Progenitor cell of endocrine pancreas (in vitro differentiated cells): ENCODE measurements around the gene DCC. TPM values are rescaled to one million over a fixed set of nuclear protein-coding genes. Genes with fewer than 3 reads are reported as not detected.

Experiments
- DNase-seq: peaks from one replicate; pipeline ENCODE4 v3.0.0; 2021; ENCODE audit warnings: low spot score; ENCODE audit not compliant: unreplicated experiment
- H3K27ac Mint-ChIP-seq: 2 replicates; pipeline ENCODE4 v1.8.0; 2021; ENCODE audit warnings: mild to moderate bottlenecking, moderate library complexity, mixed read lengths
- H3K27me3 Mint-ChIP-seq: 2 replicates; pipeline ENCODE4 v1.8.0; 2021; ENCODE audit warnings: mixed read lengths
- H3K36me3 Mint-ChIP-seq: 2 replicates; pipeline ENCODE4 v1.8.0; 2022; ENCODE audit warnings: mixed read lengths; ENCODE audit not compliant: insufficient read depth
- H3K4me1 Mint-ChIP-seq: 2 replicates; pipeline ENCODE4 v1.8.0; 2021; ENCODE audit warnings: low read depth, mixed read lengths
- H3K4me3 Mint-ChIP-seq: 2 replicates; pipeline ENCODE4 v1.8.0; 2021; ENCODE audit warnings: low read depth, mild to moderate bottlenecking, moderate library complexity, mixed read lengths
- H3K9me3 Mint-ChIP-seq: 2 replicates; pipeline ENCODE4 v1.8.0; 2021; ENCODE audit warnings: low read depth, mixed read lengths
- CTCF ChIP-seq: fragments of 200-600 bp; sonication (generic); IDR thresholded peaks from one replicate; pipeline ENCODE4 v1.5.0; 2021; ENCODE audit warnings: antibody characterized with exemption, mild to moderate bottlenecking; ENCODE audit not compliant: unreplicated experiment
- total RNA-seq: library from RNA; stranded (reverse); gene quantifications from 2 replicates; pipeline ENCODE4 v1.2.1, GENCODE V29; 2021

Gene DCC
- total RNA-seq, 1 donor from 2014 or later: 8.4 TPM

GRCh38 chr18:52386306-52386705 is 46.3 kb downstream of the DCC start:
- Mint-ChIP-seq H3K4me3 (no peak overlapping the region), H3K27me3 (peaks cover 3% of the 10 kb centered on the region), H3K4me1 (peaks cover 2% of the 10 kb centered on the region), H3K27ac (no peak overlapping the region), H3K36me3 (no peaks in the 10 kb centered on the region), H3K9me3 (no peaks in the 10 kb centered on the region)
- TF ChIP-seq CTCF: no peak
- no peak for DNase-seq

- TF ChIP-seq CTCF: no peak
- no peak for DNase-seq
- no peak overlapping the region for H3K4me3 Mint-ChIP-seq
- no peaks in the 10 kb centered on the region for H3K9me3 Mint-ChIP-seq
- H3K27ac Mint-ChIP-seq: no peak overlapping the region
- peaks cover 3% of the 10 kb centered on the region for H3K27me3 Mint-ChIP-seq
- H3K4me1 Mint-ChIP-seq: peaks cover 2% of the 10 kb centered on the region
- H3K36me3 Mint-ChIP-seq: no peaks in the 10 kb centered on the region
Measured at GRCh38 chr18:52387175-52387574, 47.2 kb downstream of the DCC start.

- Mint-ChIP-seq H3K4me3 (no peak overlapping the region), H3K9me3 (no peaks in the 10 kb centered on the region), H3K36me3 (no peaks in the 10 kb centered on the region), H3K27ac (no peak overlapping the region), H3K27me3 (peaks cover 3% of the 10 kb centered on the region), H3K4me1 (peaks cover 7% of the 10 kb centered on the region)
- no peak for DNase-seq
- no peak for TF ChIP-seq CTCF
Measured at GRCh38 chr18:52391810-52392559, 52.0 kb downstream of the DCC start.

- H3K4me3 Mint-ChIP-seq: no peak overlapping the region
- peaks cover 5% of the 10 kb centered on the region for H3K4me1 Mint-ChIP-seq
- no peaks in the 10 kb centered on the region for H3K36me3 Mint-ChIP-seq
- H3K27ac Mint-ChIP-seq: peak overlapping the region; percentile 1
- TF ChIP-seq CTCF: no peak
- no peak for DNase-seq
- peaks cover 3% of the 10 kb centered on the region for H3K27me3 Mint-ChIP-seq
- H3K9me3 Mint-ChIP-seq: no peaks in the 10 kb centered on the region
Measured at GRCh38 chr18:52394602-52395001, 54.6 kb downstream of the DCC start.

- Mint-ChIP-seq H3K27ac (no peak overlapping the region), H3K4me1 (peaks cover 5% of the 10 kb centered on the region), H3K27me3 (peaks cover 3% of the 10 kb centered on the region), H3K36me3 (no peaks in the 10 kb centered on the region), H3K4me3 (no peak overlapping the region), H3K9me3 (no peaks in the 10 kb centered on the region)
- no peak for DNase-seq
- no peak for TF ChIP-seq CTCF
Measured at GRCh38 chr18:52395146-52395852, 55.3 kb downstream of the DCC start.
